Esophagus muscularis mucosa (tissue), 3 donors: ENCODE data around the gene ATP6V1B1.

Source experiments
- EP300 ChIP-seq: sonication (generic); formaldehyde crosslinking; IDR thresholded peaks from one replicate; pipeline ENCODE4 v1.6.1; 2017; ENCODE audit warnings: antibody characterized with exemption
- POLR2A ChIP-seq: fragments of 450-650 bp; IDR thresholded peaks from one replicate; pipeline ENCODE4 v1.6.1; 2017; ENCODE audit warnings: antibody characterized with exemption, moderate library complexity, mild to moderate bottlenecking, low read depth
- POLR2AphosphoS5 ChIP-seq, 2 donors: sonication (generic); formaldehyde crosslinking; IDR thresholded peaks; one replicate each; pipeline ENCODE4 v1.6.1; 2017; ENCODE audit warnings: antibody characterized with exemption in 2 of 2

- TF ChIP-seq POLR2A (no peak), EP300 (no peak), POLR2AphosphoS5 (IDR thresholded peaks at IDR 0.05) (no peak)
Observed at GRCh38 chr2:70988151-70988550, 52.5 kb downstream of the ATP6V1B1 start.
